Esophagus mucosa (tissue), 1 donor: ENCODE results near the gene MPRIP. TPM values are rescaled to one million over a fixed set of nuclear protein-coding genes. Genes with fewer than 3 reads are reported as not detected.

Experiments
- ATAC-seq: fragments of 200-7000 bp; cut with Tn5 transposase; one replicate; pipeline ENCODE4 v1.9.1; 2020
- total RNA-seq: library from RNA; stranded (reverse); gene quantifications from one replicate; pipeline ENCODE4 v1.2.4, GENCODE V29; 2023
- donor health status: DM: yes; HTN: yes; CAD: no.

The MPRIP gene
- total RNA-seq, 1 donor from 2014 or later: 132 TPM

DNA sequence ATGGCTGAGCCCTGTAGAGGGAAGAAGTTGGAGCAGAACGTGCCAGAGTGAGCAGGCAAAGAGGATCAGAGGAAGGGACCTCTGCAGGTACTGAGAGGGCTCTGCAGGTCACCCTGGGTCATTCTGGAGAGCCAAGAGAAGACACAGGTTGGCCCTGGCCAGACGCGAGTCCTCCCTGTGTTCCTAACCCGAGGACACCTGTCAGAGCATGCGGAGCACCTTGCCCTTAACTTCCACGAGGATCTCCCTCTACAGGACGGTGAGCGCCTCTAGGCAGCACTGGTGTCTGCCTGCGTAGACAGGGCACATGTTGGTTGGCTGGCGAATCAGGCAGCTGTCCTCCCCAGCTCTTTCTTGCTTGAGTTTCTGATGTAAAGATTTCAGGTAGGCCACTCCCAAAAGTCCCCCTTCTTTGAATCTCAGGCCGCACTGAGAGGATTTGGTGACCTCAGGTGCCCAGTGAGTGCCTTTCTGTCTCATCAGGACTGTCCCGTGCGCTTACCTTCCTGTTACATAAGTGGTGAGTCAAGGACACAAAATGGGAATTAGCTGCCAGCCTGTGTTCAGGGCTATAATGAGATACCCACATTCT is 45.3 kb downstream of the MPRIP start:
- peak; percentile 42 for ATAC-seq

DNA sequence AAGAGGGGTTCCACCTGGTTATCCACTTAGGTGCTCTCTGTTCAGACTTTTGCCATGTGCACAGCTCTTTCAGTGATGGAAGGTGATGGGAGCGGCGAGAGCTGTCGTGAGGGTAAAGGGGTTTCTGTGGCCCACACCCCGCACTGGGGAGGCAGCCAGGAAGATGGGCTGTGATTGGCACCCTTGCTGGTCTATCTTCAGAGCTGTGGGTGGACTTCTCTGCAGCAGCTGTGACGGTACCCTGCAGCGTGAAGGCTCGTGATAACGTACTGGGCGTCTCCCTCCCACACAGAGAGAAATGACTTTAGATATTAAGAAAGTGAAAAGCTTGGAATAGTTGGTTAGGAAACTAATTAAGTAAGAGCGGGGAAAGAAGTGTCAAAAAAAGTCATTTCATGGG is 45.8 kb downstream of the MPRIP start:
- no peak for ATAC-seq

GRCh38 chr17:17088541-17089525 is 46.6 kb downstream of the MPRIP start:
- ATAC-seq: peak; percentile 44

- ATAC-seq: no peak
Measured at GRCh38 chr17:17089796-17090641, 47.8 kb downstream of the MPRIP start.

GRCh38 chr17:17090642-17091103 is 48.4 kb downstream of the MPRIP start:
- ATAC-seq: peak; percentile 43

DNA sequence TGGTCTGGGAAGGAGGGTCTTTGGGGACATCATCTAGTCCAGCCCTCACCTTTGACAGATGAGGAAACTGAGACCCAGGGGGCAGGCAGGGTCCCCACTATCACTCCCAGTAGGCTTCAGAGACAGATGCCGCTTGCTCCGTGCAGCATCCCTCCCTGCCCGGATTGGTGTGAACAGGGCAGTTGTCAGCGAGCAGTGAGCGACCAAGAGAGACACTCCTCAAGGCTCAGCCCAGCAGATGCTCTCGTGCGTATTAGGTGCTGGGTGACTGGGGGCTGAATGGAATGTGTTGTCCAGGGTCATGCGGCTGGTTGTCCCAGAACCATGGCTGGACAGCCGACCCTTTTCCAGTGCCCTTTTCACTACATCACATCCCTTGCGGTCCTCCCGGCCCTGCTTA is 49.0 kb downstream of the MPRIP start:
- ATAC-seq: no peak

DNA sequence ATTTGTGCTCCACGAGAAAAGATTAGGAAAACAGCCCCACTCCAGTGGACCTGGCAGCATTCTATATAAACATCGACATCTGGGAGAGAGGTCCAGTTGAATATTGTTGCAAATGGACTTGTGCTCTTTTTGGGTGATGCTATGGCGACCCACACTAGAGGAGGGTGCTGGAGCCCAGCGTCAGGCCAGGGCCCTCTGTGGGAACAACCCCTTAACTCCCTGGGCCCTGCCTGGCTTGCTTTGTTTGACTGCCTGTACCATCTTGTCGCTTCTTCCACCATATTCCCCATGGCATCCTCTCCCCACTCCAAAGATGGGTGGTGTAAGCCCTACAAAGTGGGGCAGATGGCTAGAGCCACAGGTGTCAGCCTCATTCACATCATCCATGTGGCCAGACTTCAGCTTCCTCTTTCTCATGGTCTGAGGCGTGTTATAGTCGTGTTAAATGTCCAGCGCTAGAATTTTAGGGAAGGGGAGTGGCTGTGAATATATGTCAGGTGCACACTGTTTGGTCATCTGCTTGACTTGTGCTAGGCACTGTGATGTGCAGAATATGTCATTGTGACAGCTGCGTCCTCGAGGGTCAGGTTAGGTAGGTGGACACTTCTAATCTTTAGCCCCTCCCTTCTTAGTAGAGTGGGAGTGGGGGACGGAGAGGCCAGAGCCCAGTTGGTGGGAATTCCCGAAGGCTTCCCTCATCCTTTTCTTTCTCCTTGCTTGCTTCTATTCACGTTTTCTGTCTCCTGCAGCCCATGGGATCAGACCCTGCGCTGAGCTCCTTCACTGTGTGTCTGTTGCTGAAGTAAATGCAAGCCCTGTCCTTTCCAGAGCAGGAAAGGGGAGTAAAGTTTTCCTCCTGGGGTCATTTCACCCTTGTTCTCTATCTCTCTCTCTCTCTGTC is 49.8 kb downstream of the MPRIP start:
- ATAC-seq: no peak

DNA sequence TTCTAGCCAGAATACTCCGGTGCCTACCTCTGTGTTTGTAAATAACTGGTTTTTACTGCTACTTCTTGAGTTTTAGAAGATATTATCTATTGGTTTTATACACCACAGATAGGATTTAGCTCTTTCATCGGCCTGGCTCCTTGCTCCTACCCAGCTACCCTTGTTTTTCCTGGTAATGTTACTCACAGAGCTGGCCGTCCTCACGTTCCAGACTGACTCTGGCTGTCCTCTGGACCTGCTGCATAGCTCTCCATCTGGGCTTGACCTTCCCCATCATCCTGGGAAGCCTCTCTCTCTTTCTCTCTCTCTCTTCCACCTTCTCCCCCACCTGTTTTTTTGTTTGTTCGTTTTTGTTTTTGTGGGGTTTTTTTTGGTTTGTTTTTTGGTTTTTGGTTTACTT is 51.5 kb downstream of the MPRIP start:
- ATAC-seq: no peak

DNA sequence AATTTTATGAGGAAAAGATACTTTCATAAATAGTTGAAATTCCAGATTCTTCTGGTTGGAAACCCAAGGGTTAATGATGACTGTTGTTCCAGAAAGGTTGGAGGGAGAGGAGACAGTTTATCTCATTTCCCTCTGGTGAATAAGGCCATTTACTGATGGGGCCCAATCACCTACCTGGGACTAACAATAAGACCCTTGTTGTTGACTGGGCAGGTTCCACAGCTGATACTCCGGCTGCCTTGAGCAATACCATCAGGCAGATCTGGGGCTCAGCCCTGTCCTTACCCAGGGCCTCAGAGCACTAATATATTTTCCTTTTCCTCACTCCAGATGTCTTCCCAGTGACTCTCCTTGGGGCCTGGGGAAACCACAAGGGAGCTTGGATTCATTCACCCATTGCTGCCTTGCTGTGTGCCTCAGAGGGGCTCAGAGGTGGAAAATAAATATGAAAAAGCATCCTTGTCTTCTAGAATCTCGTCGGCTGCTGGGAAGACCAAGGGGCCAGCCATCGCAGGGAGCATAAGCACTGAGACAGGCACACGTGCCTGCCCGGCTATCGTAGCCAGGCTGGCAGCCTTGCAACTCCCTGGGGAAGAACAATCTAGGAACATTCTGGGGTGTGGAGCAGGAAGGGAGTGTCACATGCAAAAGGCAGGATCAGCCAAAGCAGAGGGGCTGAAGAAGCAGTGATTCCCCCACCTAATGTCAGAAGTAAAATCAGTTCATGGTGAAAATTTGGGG is 54.4 kb downstream of the MPRIP start:
- no peak for ATAC-seq

DNA sequence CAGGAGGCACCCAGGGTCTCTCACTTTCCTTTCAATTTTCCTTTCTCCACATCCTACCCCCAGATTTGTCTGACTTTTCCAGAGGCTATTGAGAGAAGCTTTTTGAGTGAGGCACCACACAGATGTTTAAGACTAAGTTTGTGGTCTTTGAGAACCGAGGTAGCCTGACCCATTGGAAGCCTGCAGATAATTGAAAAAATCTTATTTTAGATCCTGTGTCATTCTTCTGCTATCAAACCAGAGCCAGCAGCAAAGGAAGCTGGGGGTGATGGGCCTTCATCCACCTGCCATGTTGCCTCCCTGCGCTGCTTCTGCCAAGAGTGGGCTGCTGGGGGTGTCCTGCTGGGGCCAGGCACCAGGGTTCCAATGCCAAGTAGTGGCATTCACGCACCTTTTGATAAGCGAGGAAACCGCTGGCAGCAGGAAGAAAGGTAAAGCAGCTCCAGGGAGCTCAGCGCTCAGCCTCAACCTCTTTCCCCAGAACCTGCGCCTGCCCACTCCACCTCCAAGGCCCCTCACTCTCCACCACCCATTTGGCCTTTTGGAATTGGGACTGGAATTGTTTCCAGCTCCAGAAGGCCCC is 55.6 kb downstream of the MPRIP start:
- ATAC-seq: no peak

DNA sequence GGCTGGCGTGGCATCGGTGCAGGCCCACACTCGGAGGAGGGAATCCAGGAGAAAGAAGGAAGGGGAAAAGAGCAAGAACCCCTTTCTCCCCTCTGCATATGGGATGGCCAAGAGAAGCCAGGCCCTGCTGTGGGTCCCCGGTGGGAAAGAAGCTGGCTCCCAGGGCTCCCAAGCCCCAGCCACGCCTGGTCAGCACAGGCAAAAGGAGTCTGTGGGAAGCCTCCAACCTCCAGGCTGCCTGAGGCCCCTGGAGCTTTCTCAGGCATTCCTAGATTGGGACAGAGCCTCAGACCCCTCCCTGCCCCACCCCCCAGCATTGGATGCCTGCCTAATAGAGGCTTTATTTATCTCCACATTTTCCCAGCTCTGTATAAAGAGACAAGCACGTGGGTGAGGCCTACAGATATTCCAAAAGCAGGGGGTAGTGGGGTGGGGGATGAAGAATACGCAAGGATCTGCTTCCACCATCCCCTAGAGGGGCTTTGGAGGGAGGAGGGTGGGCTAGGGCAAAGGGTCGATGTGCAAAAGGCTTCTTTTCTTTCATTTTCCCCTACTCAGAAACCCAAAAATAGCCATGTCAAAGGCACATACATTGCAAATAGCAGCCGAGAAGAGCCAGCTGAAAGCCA is 56.4 kb downstream of the MPRIP start:
- no peak for ATAC-seq

GRCh38 chr17:17102176-17102575 is 59.9 kb downstream of the MPRIP start:
- ATAC-seq: no peak

- ATAC-seq: no peak
Measured at GRCh38 chr17:17103160-17103559, 60.9 kb downstream of the MPRIP start.

DNA sequence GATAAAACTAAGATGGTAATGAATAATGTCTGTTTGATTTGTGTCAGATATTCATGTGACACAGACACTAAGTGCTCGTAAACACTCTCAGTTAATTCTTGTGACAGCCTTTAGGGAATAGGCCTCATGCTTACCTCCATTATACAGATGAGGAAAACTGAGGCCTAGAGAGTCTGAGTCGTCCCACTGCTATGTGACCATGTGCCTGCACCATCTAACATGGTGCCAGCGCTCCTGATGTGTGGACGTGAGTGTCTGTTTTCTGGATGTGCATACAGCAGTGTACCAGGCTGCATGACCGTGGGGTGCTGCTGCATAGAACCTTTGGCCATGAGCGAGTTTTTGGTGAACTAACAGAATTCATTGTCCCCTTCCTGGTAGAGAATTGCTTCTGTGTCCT is 61.8 kb downstream of the MPRIP start:
- no peak for ATAC-seq

DNA sequence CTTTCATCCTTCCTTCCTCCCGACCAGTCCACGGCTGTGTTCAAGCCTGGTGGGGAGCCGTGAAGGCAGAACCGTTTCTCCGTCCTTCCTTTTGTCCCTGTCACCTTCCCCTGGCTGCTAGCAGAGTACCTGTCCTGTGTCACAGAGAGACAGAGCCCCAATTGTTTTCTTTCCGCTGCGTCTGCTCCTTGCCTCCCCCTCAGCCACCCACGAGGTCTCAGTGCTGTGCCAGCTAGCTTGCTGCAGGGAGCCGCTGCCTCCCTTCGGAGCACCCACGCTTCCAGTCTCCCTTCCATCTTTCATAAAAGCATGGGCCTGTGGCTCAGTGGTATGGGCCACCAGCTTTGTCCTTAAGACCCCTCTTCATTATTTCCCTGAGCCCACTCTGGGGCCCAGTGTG is 62.2 kb downstream of the MPRIP start:
- no peak for ATAC-seq

GRCh38 chr17:17105976-17106375 is 63.7 kb downstream of the MPRIP start:
- no peak for ATAC-seq

- ATAC-seq: no peak
Measured at GRCh38 chr17:17106756-17107155, 64.5 kb downstream of the MPRIP start.

DNA sequence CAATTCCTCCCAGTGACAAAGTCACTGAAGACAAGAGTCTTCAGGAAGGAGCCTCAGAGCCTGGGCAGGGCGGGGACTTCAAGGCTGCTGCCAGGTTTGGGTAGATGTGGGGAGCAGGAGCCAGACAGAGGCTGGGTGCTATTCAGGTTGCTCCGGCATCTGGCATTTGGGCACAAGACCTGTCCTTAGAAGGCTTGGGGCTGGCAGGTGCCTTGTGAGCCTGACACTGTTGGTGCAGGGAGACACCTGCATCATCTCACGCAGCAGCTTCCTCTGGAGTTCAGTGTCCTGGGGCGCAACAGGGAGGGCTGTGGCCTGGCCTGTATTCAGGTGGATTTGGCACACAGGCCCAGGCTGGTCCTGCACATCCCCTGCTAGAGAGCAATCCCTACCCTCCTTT is 65.0 kb downstream of the MPRIP start:
- peak; percentile 14 for ATAC-seq

- ATAC-seq: peak; percentile 5
Measured at GRCh38 chr17:17107891-17108431, 65.7 kb downstream of the MPRIP start.
